ENCODE results near the gene KSR1.

DNA sequence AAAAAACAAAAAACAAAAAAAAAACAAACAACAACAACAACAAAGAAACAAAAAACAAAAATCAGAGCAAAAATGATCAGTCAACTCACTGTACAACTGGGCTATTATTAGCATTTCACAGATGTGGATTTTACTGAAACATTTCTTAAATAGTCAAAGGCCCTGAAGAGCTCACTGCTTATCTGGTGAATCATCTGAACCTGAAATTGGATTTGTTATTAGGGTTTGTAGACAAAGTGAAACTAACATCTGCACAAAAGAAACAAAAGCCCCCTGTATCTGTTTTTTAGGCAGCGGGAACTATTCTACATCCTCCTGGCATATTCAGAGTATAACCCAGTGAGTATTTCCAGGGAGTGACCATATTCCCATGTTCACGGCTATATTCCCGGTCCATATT lies 32.6 kb upstream of the KSR1 start:
- TF ChIP-seq, protein P1, sequence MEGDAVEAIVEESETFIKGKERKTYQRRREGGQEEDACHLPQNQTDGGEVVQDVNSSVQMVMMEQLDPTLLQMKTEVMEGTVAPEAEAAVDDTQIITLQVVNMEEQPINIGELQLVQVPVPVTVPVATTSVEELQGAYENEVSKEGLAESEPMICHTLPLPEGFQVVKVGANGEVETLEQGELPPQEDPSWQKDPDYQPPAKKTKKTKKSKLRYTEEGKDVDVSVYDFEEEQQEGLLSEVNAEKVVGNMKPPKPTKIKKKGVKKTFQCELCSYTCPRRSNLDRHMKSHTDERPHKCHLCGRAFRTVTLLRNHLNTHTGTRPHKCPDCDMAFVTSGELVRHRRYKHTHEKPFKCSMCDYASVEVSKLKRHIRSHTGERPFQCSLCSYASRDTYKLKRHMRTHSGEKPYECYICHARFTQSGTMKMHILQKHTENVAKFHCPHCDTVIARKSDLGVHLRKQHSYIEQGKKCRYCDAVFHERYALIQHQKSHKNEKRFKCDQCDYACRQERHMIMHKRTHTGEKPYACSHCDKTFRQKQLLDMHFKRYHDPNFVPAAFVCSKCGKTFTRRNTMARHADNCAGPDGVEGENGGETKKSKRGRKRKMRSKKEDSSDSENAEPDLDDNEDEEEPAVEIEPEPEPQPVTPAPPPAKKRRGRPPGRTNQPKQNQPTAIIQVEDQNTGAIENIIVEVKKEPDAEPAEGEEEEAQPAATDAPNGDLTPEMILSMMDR (IDR thresholded peaks at IDR 0.05) = no peak
- no peak for TF ChIP-seq POLR2A (IDR thresholded peaks at IDR 0.05)
